ENCODE results near the gene SLC44A1.

SLC44A1 gene

DNA sequence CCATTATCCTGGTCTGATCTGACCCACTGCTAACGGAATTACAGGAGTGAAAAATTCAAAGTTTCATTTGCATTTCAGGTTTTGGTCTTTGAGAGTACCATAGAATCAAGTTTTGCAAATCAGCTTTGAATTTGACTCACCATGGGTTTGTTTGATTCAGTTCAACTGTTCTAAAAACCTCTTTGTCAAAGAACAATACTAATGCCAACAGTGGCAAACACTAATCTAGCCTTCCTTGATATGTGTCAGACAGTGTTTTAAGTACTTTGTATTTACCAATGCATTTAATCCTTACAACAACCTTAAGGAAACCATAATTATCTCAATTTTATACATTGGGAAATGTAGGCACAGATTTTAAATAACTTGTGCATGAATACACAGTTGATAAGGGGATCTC lies 193.3 kb downstream of the SLC44A1 start:
- DNase-seq, result peak; percentile 2

GRCh38 chr9:105438141-105438806 lies 193.8 kb downstream of the SLC44A1 start:
- no peak for DNase-seq

GRCh38 chr9:105439428-105439827 lies 195.0 kb downstream of the SLC44A1 start:
- DNase-seq, result no peak

- no peak for DNase-seq
These were observed 197.2 kb downstream of the SLC44A1 start for GRCh38 chr9:105441616-105442160.

DNA sequence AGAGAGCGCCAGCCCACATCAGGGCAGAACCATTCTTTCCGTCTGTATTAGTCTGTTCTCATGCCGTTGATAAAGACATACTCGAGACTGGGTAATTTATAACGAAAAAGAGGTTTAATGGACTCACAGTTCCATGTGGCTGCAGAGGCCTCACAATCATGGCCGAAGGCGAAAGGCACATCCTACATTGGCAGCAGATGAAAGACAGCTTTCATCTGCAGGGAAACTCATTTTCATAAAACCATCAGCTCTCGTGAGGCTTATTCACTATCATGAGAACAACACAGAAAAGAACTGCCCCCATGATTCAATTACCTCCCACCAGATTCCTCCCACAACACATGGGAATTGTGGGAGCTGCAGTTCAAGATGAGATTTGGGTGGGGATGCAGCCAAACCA lies 198.7 kb downstream of the SLC44A1 start:
- no peak for DNase-seq

DNA sequence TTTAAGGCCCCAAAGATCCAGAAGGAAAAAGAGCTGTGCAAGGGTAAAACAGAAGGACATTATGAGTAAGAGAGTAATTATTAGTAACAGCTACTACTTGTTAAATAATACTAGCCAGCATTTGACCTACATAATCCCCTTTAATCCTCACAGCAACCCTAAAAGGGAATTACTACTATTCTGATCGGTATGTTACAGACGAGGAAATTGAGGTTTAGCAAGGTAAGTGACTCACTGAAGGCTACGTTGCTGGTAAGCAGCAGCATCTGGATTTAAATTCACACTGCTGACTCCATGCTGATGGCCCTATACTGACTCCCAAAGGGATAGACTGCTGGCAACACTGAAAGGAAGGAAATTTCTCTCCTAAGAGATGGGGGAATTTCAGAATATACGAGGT lies 199.7 kb downstream of the SLC44A1 start:
- DNase-seq, result no peak

DNA sequence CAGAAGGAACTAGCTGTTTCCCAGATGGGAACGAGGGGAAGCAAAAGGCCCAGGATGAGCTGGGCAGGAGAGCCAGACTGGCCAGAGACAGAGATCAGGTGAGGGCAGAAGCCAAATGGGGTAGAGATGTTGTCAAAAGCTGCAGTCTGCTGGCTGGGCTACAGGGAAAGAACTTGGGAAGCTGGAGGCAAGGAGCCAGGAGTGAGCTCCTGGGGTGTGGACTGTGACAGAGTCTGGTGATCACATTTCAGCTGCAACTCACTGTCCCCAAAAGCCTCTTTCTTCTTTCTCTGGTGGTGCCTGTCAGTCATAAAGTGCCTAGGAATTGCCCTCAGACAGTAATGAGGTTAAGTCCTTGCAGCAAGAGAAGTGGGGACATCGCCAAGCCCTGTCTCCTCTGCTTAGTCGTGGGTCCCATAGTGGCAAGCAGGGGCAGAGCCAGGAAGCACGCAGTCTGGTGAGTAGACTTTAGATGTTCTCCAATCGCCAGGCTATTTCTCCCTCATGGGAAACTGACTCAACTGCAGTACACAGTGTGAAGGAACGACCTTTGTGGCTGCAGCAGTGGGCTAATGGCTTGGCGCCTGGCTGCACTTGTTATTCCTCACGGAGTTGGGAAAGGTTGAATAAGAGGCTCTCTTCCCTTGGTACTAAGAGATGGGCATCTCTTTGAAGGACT lies 200.9 kb downstream of the SLC44A1 start:
- no peak for DNase-seq

GRCh38 chr9:105447386-105447813 lies 202.9 kb downstream of the SLC44A1 start:
- no peak for DNase-seq

GRCh38 chr9:105447814-105448812 lies 203.7 kb downstream of the SLC44A1 start, which contains the start of gene FSD1L:
FSD1L (plus strand) TSS chr9:105448034; CDS start chr9:105448221, 187 bp downstream.
- DNase-seq, result peak; percentile 88

DNA sequence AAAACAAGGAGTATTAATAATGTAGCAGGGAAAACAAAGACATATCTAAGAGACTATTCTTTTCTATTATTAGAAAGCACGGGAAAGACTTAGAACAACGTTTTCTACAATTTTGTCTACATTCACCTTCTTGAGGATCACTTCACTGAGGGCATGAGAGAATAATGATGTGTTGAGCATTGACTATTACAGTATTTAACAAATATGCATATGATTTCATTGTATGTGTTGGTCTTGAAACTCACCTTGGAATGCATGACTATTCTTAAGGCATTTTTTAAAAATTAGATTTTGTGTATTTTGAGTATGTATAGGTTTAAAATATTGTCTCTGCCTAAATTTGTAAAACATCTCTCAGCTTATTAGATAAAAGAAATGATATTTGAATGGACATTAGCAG lies 204.6 kb downstream of the SLC44A1 start:
- DNase-seq, result no peak

- no peak for DNase-seq
These were observed 207.7 kb downstream of the SLC44A1 start for GRCh38 chr9:105452185-105452584.

DNA sequence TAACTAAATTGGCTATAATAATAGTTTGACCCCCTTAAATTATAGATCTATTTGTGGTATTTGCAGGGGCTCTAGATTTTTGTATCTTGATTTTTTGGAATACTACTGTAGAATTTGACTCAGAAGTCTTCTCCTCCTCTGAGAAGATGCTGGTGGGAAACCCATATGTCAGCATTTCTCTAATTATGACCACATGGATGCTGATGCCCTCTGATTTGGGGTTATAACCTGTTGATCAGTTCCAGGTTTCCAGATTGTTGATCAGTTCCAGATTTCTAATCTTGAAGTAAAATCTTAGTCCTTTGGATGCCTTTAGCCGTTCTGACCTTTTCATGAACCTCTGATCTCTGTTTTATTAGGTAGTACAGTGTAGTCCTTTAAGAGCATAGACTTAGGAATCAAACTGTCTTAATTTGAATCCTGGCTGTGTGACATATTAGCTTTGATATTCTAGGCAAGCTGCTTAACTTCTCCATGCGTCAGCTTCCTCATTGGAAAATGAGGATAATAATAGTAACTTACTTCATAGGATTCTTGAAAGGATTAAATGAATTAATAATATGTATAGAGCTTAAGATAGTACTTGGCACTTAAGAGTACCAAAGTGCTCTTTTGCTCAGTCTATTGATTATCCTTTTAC lies 211.5 kb downstream of the SLC44A1 start:
- DNase-seq, result no peak

- DNase-seq, result no peak
These were observed 213.3 kb downstream of the SLC44A1 start for GRCh38 chr9:105457560-105458294.

DNA sequence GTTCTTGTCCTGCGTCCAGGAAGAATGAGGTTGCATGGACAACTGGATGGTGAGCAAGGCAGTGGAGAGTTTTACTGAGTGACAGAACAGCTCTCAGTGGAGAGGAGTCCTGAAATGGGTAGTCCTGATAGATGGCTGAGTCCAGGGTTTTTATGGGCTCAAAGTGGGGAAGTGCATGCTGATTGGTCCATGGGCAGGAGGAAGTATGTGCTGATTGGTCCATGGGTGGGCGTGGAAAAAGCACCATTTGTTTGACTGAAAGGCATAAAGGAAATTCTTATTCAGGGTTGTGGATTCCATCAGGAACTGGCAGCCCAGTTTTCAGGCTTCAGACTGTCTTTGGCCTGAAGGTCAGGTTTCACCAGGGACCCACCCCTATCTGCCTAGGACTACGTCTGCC lies 214.0 kb downstream of the SLC44A1 start:
- no peak for DNase-seq

DNA sequence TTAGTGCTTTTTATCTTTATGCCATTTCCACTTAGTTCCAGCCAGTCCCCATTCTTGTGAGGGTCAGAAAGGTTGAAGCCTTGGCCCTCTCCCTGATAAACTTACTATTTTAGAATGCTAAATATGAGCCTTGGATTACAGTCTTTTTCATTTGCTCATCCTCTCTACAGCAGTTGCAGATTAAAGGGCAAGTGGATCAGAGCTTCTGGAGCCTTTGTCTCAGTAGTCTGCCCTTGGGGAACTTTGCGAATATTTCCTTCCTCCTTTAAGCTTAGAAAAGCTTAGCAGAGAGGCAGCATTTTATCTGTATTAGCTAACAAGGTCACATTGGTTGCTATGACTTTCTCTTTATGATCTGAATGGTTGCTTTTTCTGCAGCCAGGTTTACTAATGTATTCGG lies 214.9 kb downstream of the SLC44A1 start:
- no peak for DNase-seq

DNA sequence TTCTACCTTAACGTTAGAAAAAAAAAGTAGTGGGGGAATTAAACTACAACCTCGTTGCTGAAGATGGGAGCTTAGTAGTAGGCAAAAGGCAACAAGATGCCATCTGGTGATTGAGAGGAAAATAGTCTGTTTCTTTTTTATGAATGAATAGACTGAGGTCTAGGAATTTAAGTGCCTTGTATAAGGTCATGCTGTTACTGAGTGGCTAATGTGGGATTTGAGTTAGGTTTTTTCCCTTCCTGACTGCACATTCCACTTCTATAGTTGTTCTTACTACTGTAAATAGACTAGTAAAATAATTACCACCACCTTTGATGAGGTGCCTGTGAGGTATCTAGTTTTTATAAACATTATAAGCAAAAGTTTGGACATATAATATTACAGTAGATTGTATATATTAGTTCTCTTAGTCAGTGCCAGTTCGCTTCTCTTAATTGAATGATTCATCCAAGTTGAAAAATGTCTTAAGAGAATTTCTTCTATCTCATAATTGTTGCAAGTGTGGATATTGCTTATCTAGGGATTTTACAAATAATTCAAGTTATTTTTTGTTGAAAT lies 222.5 kb downstream of the SLC44A1 start:
- no peak for DNase-seq

DNA sequence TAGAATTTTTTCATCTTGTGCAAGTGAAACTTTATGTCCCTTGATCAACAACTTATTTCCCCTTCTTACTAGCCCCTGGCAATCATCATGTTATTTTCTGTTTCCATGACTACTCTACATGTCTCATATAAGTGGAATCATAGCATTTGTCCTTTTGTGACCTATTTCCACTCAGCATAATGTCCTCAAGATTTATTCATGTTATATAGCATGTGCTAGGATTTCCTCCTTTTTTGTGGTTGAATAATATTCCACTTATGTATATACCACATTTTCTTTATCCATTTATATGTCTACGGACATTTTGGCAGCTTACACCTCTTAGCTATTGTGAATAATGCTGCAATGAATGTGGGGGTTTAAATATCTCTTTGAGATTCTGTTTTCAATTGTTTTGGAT lies 224.4 kb downstream of the SLC44A1 start:
- DNase-seq, result no peak

DNA sequence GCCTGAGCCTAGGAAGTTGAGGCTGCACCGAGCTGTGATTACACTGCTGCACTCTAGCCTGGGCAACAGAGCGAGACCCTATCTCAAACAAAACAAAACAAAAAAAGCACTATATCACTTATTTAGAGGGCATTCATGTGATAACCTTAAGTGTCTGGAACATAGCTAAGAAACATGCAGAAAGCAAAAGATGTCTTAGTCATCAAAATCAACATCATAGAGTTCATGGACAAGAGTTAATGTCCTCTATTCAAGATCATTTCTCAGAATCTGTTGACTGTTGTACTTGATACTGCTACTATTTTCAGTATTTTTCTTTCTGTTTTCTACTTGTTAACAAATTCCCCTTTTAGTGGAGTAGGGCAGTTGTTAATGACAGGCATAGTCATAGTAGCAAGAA lies 228.8 kb downstream of the SLC44A1 start:
- DNase-seq, result no peak

- no peak for DNase-seq
These were observed 230.9 kb downstream of the SLC44A1 start for GRCh38 chr9:105475302-105475701.

- DNase-seq, result no peak
These were observed 235.4 kb downstream of the SLC44A1 start for GRCh38 chr9:105479846-105480245.

- DNase-seq, result no peak
These were observed 239.2 kb downstream of the SLC44A1 start for GRCh38 chr9:105483618-105484017.

DNA sequence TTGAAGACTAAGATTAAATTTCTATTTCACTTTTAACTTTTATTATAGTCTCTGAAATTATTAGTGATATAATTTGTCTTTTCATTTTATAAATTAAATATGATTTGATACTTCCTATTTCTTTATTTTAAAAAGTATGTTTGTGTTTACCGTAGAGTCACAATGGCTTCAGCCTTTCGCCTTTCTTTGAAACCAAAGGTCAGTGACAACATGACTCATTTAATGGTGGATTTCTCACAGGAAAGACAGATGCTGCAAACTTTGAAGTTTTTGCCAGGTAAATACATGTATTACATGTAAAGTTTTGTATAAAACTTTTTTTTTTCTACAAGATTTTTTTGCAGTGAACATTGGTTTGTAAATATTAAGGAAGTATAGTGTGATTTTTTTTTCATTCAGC lies 239.8 kb downstream of the SLC44A1 start:
- no peak for DNase-seq
